Non-pigmented ciliary epithelial cell (primary cell): ENCODE results near the gene PSD2.

Experiments
- DNase-seq: peaks from one replicate; pipeline ENCODE4 v3.0.0-alpha.2; 2010; ENCODE audit warnings: low read depth

PSD2 gene

GRCh38 chr5:139811274-139811607 lies 15.6 kb downstream of the PSD2 start:
- no peak for DNase-seq

GRCh38 chr5:139812323-139812722 lies 16.7 kb downstream of the PSD2 start:
- DNase-seq: no peak

- DNase-seq: no peak
Measured at GRCh38 chr5:139812836-139813805, 17.5 kb downstream of the PSD2 start.

GRCh38 chr5:139814191-139814601 lies 18.6 kb downstream of the PSD2 start:
- no peak for DNase-seq

GRCh38 chr5:139814704-139815280 lies 19.2 kb downstream of the PSD2 start:
- DNase-seq: no peak

GRCh38 chr5:139816566-139816965 lies 21.0 kb downstream of the PSD2 start:
- DNase-seq: no peak

- DNase-seq: no peak
Measured at GRCh38 chr5:139817362-139817761, 21.8 kb downstream of the PSD2 start.

GRCh38 chr5:139817970-139818369 lies 22.4 kb downstream of the PSD2 start:
- DNase-seq: no peak

GRCh38 chr5:139820130-139820529 lies 24.5 kb downstream of the PSD2 start:
- DNase-seq: no peak

- no peak for DNase-seq
Measured at GRCh38 chr5:139820606-139821005, 25.0 kb downstream of the PSD2 start.

GRCh38 chr5:139821806-139822552 lies 26.4 kb downstream of the PSD2 start:
- no peak for DNase-seq

- DNase-seq: no peak
Measured at GRCh38 chr5:139822553-139823425, 27.2 kb downstream of the PSD2 start.

GRCh38 chr5:139823757-139824355 lies 28.2 kb downstream of the PSD2 start:
- no peak for DNase-seq

GRCh38 chr5:139825690-139826089 lies 30.1 kb downstream of the PSD2 start:
- DNase-seq: no peak

- no peak for DNase-seq
Measured at GRCh38 chr5:139828207-139828895, 32.7 kb downstream of the PSD2 start.

- DNase-seq: no peak
Measured at GRCh38 chr5:139829471-139829870, 33.9 kb downstream of the PSD2 start.

- DNase-seq: no peak
Measured at GRCh38 chr5:139831624-139832023, 36.0 kb downstream of the PSD2 start.

- no peak for DNase-seq
Measured at GRCh38 chr5:139833525-139833924, 37.9 kb downstream of the PSD2 start.

GRCh38 chr5:139835656-139836055 lies 40.0 kb downstream of the PSD2 start:
- DNase-seq: no peak

- no peak for DNase-seq
Measured at GRCh38 chr5:139836469-139837208, 41.0 kb downstream of the PSD2 start.
